Coronary artery (tissue), 2 donors: ENCODE results near the gene MRPL22.
"Not testable (repeated sequence)": the region's sequence is repeated elsewhere in the genome, so short reads cannot be mapped to it uniquely, and the experiment has no call there.

Source experiments
- DNase-seq: peaks from one replicate; pipeline ENCODE4 v3.0.0-alpha.2; 2017; ENCODE audit warnings: low spot score
- H3K27ac ChIP-seq, 2 donors: fragments of 200-600 bp; sonication (generic); one replicate each; pipeline ENCODE4 v1.5.1; 2016 to 2019
- H3K4me3 ChIP-seq: fragments of 200-600 bp; sonication (generic); 2 replicates; pipeline ENCODE4 v1.5.1; 2016; ENCODE audit warnings: mild to moderate bottlenecking, moderate library complexity
- TF ChIP-seq, protein P1 (sequence below): fragments of 200-600 bp; sonication (generic); IDR thresholded peaks from one replicate; pipeline ENCODE4 v1.5.1; 2019; ENCODE audit warnings: antibody characterized with exemption

The MRPL22 gene

DNA sequence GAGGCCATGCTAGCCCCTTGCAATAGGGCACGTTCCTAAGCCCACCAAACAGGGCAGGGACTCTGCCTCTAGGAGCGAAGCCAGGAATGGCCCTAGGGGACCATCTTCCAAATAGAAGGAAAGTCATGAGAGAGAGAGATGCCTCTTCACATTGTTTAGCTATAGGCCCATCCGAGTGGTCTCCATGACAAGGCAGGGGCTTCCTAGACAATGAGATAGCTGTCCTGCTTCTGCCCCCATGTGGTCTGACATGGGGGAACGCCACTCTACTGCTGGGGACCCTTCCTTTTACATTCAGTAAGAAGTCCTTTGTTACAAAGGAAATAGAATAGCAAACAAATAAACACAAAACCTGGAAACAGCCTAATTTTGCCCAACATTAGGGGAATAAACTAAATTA is 54.8 kb downstream of the MRPL22 start:
- no peak overlapping the region for H3K27ac ChIP-seq
- TF ChIP-seq, protein P1, sequence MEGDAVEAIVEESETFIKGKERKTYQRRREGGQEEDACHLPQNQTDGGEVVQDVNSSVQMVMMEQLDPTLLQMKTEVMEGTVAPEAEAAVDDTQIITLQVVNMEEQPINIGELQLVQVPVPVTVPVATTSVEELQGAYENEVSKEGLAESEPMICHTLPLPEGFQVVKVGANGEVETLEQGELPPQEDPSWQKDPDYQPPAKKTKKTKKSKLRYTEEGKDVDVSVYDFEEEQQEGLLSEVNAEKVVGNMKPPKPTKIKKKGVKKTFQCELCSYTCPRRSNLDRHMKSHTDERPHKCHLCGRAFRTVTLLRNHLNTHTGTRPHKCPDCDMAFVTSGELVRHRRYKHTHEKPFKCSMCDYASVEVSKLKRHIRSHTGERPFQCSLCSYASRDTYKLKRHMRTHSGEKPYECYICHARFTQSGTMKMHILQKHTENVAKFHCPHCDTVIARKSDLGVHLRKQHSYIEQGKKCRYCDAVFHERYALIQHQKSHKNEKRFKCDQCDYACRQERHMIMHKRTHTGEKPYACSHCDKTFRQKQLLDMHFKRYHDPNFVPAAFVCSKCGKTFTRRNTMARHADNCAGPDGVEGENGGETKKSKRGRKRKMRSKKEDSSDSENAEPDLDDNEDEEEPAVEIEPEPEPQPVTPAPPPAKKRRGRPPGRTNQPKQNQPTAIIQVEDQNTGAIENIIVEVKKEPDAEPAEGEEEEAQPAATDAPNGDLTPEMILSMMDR = no peak
- no peak overlapping the region for H3K4me3 ChIP-seq
- DNase-seq = no peak

GRCh38 chr5:154997746-154998145 is 56.9 kb downstream of the MRPL22 start:
- TF ChIP-seq, protein P1 = no peak
- H3K27ac ChIP-seq = no peak overlapping the region
- DNase-seq = no peak
- H3K4me3 ChIP-seq = no peak overlapping the region

DNA sequence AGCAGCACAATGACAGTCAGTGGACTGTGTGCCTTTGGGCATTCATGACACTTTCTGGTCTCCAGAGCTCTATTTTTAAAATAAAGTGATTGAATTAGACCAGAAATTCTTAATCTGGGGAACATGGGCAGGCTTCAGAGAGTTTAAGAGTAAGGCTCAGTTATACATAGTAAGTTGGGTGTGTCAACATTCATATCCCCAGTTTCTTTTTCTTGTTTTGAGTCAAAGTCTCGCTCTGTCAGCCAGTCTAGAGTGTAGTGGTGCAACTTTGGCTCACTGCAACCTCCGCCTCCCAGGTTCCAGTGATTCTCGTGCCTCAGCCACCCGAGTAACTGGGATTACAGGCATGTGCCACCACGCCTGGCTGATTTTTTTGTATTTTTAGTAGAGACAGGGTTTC is 59.0 kb downstream of the MRPL22 start:
- TF ChIP-seq, protein P1 = no peak
- H3K27ac ChIP-seq = no peak overlapping the region
- no peak for DNase-seq
- H3K4me3 ChIP-seq = no peak overlapping the region

- no peak overlapping the region for H3K27ac ChIP-seq
- DNase-seq = no peak
- TF ChIP-seq, protein P1 = no peak
- no peak overlapping the region for H3K4me3 ChIP-seq
Measured at GRCh38 chr5:155001523-155001922, 60.6 kb downstream of the MRPL22 start.

DNA sequence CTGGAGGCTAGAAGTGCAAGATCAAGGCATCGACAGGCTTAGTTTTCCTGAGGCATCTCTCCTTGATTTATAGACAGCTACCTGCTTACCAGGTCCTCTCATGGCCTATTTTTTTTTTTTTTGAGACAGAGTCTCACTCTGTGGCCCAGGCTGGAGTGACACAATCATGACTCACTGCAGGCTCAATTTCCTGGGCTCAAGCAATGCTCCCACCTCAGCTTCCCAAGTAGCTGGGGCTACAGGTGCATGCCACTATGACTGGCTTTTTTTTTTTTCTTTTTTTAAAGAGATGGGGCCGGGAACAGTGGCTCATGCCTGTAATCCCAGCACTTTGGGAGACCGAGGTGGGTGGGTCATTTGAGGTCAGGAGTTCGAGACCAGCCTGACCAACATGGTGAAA is 61.8 kb downstream of the MRPL22 start:
- H3K4me3 ChIP-seq, DNase-seq, H3K27ac ChIP-seq: not testable (repeated sequence)

DNA sequence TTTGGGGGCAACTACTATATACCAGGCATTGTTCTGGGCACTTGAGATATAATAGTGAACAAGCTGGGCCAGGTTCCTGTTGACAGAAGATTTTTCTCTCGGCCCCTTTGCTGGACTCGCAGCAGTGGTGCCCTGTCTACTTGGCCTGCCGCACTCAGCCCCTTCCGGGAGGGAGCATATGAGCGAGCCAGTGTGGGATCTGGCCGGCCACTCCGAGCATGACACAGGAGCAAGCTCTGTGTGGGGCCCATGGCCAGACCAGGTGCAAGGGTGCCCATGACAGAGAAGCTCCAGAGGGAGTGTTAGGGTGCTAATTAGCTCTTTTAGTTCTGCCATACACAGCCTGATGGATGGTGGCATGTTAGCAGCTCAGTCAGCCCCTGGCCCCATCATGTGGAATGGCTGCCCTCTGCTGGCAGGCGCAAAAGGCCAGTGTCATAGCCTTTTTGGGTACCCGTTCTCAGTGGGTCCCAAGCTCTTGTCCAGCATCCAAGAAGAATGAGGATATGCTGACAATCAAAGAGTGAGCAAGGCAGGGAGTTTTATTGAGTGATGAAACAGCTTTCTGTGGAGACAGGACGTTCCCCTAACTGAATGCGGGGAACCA is 63.4 kb downstream of the MRPL22 start:
- H3K4me3 ChIP-seq = no peak overlapping the region
- DNase-seq = no peak
- TF ChIP-seq, protein P1 = no peak
- no peak overlapping the region for H3K27ac ChIP-seq

DNA sequence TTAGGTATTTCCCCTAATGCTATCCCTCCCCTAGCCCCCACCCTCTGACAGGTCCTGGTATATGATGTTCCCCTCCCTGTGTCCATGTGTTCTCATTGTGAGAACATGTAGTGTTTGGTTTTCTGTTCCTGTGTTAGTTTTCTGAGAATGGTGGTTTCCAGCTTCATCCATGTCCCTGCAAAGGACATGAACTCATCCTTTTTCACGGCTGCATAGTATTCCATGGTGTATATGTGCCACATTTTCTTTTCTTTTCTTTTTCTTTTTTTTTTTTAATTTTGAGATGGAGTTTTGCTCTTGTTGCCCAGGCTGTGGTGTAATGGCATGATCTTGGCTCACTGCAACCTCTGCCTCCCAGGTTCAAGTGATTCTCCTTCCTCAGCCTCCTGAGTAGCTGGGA is 65.4 kb downstream of the MRPL22 start:
- H3K4me3 ChIP-seq, DNase-seq, H3K27ac ChIP-seq: not testable (repeated sequence)

GRCh38 chr5:155008669-155009068 is 67.8 kb downstream of the MRPL22 start:
- H3K27ac ChIP-seq = no peak overlapping the region
- TF ChIP-seq, protein P1 = no peak
- H3K4me3 ChIP-seq = no peak overlapping the region
- DNase-seq = no peak
